T-cell (primary cell): ENCODE results near the gene PARD3B. TPM values are rescaled to one million over a fixed set of nuclear protein-coding genes. Genes with fewer than 3 reads are reported as not detected.

Experiments
- ATAC-seq, 4 experiments: fragments of 200-7000 bp in 3 of 4; fragments of 150-1000 bp in 1 of 4; cut with Tn5 transposase; replicated peaks in 1 of 4; 1 replicate in 3 of 4; 2 replicates in 1 of 4; pipeline ENCODE4 v1.10.0; 2021; ENCODE audit warnings: moderate library complexity in 3 of 4, mild to moderate bottlenecking in 2 of 4, moderate number of reproducible peaks in 1 of 4
- CTCF ChIA-PET, 2 donors: fragments of 300-600 bp; sonication (Branson Sonifier 250); formaldehyde crosslinking; loops; one replicate each; lab custom pipeline; 2022; ENCODE audit warnings: antibody characterized with exemption in 2 of 2; lab: Charles Lee
- POLR2A ChIA-PET, 2 donors: fragments of 300-600 bp; sonication (Branson Sonifier 250); formaldehyde crosslinking; loops; one replicate each; lab custom pipeline; 2022; ENCODE audit warnings: antibody characterized with exemption in 2 of 2; lab: Charles Lee
- DNase-seq, 35 experiments: peaks; one replicate each; pipeline versions ENCODE4 v3.0.0 to v3.0.0-alpha.2; 2013 to 2023
- H3K27ac ChIP-seq: one replicate; pipeline ENCODE4 v1.5.1; 2013; ENCODE audit warnings: low read length
- H3K27me3 ChIP-seq, 2 experiments: replicated peaks in 1 of 2; 1 replicate in 1 of 2; 2 replicates in 1 of 2; pipeline versions ENCODE4 v1.6.1 to v1.7.0; 2013; ENCODE audit warnings: low read length in 1 of 2, mixed read lengths in 1 of 2; ENCODE audit not compliant: control insufficient read depth in 2 of 2, insufficient read depth in 2 of 2; ENCODE audit errors: extremely low read depth in 1 of 2
- H3K36me3 ChIP-seq, 2 donors: 1 replicate in 1 of 2; 2 replicates in 1 of 2; pipeline versions ENCODE4 v1.6.1 to v1.7.0; 2013; ENCODE audit warnings: low read length in 1 of 2; ENCODE audit not compliant: control insufficient read depth in 2 of 2, insufficient read depth in 1 of 2; ENCODE audit errors: extremely low read depth in 1 of 2
- H3K4me1 ChIP-seq, 2 experiments: 1 replicate in 1 of 2; 2 replicates in 1 of 2; pipeline versions ENCODE4 v1.6.1 to v1.7.0; 2013; ENCODE audit warnings: low read length in 2 of 2, mixed read lengths in 1 of 2; ENCODE audit not compliant: insufficient read depth in 2 of 2, control insufficient read depth in 1 of 2; ENCODE audit errors: extremely low read depth in 1 of 2
- H3K4me3 ChIP-seq, 2 donors: 1 replicate in 1 of 2; 2 replicates in 1 of 2; pipeline versions ENCODE4 v1.5.1 to v1.7.0; 2013; ENCODE audit warnings: mild to moderate bottlenecking in 2 of 2, low read length in 1 of 2, moderate library complexity in 1 of 2; ENCODE audit not compliant: control insufficient read depth in 1 of 2; ENCODE audit errors: extremely low read depth in 1 of 2
- H3K9me3 ChIP-seq: 2 replicates; pipeline ENCODE4 v1.7.0; 2013
- H3K27ac Mint-ChIP-seq, 2 donors: one replicate each; pipeline ENCODE4 v1.8.0; 2020 to 2021; ENCODE audit warnings: mild to moderate bottlenecking in 2 of 2, mixed read lengths in 2 of 2
- H3K27me3 Mint-ChIP-seq, 2 donors: one replicate each; pipeline ENCODE4 v1.8.0; 2021 to 2022; ENCODE audit warnings: mixed read lengths in 2 of 2
- H3K36me3 Mint-ChIP-seq: one replicate; pipeline ENCODE4 v1.8.0; 2021; ENCODE audit warnings: mixed read lengths
- H3K4me1 Mint-ChIP-seq, 3 donors: one replicate each; pipeline ENCODE4 v1.8.0; 2020 to 2022; ENCODE audit warnings: mixed read lengths in 3 of 3, mild to moderate bottlenecking in 1 of 3
- H3K4me3 Mint-ChIP-seq, 3 donors: one replicate each; pipeline ENCODE4 v1.8.0; 2020 to 2022; ENCODE audit warnings: mild to moderate bottlenecking in 3 of 3, mixed read lengths in 3 of 3, moderate library complexity in 3 of 3
- H3K9me3 Mint-ChIP-seq, 3 donors: one replicate each; pipeline ENCODE4 v1.8.0; 2020 to 2022; ENCODE audit warnings: mixed read lengths in 3 of 3
- WGBS: methylation state at CpG from one replicate; pipeline ENCODE4 v1.1.5; 2013; ENCODE audit warnings: missing lambda C conversion rate; ENCODE audit not compliant: insufficient coverage; 5-methylcytosine and 5-hydroxymethylcytosine counted together
- total RNA-seq, 35 experiments: library from RNA in 6 of 35; stranded (reverse) in 6 of 35; fragments of 120-200 nt in 1 of 35; gene quantifications; one replicate each; pipeline versions ENCODE4 v1.2.1 to v1.2.4 and lab custom pipeline; 2013 to 2026

The PARD3B gene
- total RNA-seq, 5 donors from 2014 or later (not counting 1 experiment from before 2014, with no cell fraction given) = 0.75 to 2.0 (median 1.6) TPM

DNA sequence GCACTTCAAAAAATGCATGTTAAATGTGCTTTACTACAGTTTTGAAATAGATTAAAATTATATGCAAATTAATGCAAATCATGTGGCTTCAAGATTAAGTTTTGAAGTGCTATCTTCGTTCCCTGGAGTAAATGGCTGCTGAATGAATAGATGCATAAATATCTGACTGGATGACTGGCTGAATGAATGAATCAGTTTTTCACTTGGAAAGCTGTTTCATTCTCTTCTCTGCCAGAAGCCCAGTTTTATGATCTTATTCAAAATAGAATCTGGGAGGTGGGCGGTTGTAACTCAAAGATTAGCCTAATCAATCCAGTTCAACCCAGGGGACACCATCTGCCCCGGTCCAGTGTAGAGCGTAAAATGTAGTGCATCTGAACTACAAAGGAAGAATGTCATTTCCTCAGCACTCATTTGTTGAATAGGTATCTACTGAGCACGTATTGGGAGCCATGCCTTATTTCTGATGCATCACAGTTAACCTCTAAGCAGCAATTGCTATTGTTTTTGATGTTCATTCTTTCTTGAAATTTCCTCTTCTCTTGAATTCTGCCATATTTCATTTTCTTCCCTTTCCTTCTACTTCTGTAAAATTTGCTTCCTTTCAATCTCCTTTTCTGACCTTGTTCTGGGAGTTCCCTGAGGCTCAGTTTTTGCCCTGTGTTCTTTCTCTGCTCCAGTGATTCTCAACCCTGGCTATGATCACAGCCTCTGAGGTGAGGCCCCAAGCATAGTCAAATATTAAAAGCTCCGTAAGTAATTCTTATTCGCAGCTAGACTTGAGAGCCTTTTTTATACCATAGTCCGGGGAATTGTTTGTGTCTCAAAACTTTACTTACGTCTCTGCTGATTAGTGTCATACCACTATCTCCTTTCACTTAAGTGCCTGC lies 282.7 kb downstream of the PARD3B start:
- Histone ChIP-seq H3K27me3 (no peaks in the 10 kb centered on the region), H3K27ac (no peak overlapping the region), H3K4me3 (no peak overlapping the region), H3K9me3 (no peaks in the 10 kb centered on the region), H3K4me1 (no peaks in the 10 kb centered on the region), H3K36me3 (no peaks in the 10 kb centered on the region)
- Mint-ChIP-seq H3K4me1 (peaks cover 0 to 2% (median 0%) of the 10 kb centered on the region in 3 donors), H3K4me3 (no peak overlapping the region), H3K27ac (no peak overlapping the region), H3K36me3 (peaks cover 4% of the 10 kb centered on the region), H3K9me3 (peaks cover 3 to 8% (median 3%) of the 10 kb centered on the region in 3 donors), H3K27me3 (peaks cover 4 to 5% of the 10 kb centered on the region in 2 donors)
- WGBS = 86% methylated on average over 8 of the region's 9 CpGs
- DNase-seq (no peak), ATAC-seq (no peak)
- ChIA-PET POLR2A (no interaction called here), CTCF (no interaction called here)

- DNase-seq = no peak
- H3K36me3 Mint-ChIP-seq = no peaks in the 10 kb centered on the region
- H3K9me3 Mint-ChIP-seq = peaks cover 3 to 7% (median 3%) of the 10 kb centered on the region in 3 donors
- H3K9me3 ChIP-seq = peaks cover 3% of the 10 kb centered on the region
- ChIA-PET POLR2A (interaction anchor here in 1 of 2 donors (0.6 kb wide), 1 partner anchor 132 kb away, joined by 3 read pairs; no protein-coding TSS in a partner anchor), CTCF (no interaction called here)
- no peak overlapping the region for H3K4me3 ChIP-seq
- H3K27ac Mint-ChIP-seq = no peak overlapping the region
- H3K27me3 Mint-ChIP-seq = peaks cover 8% of the 10 kb centered on the region in 2 donors
- no peak for ATAC-seq
- WGBS = 100% methylated on average over 1 of the region's 3 CpGs
- no peak overlapping the region for H3K27ac ChIP-seq
- no peaks in the 10 kb centered on the region for H3K4me1 Mint-ChIP-seq
- no peaks in the 10 kb centered on the region for H3K4me1 ChIP-seq
- no peaks in the 10 kb centered on the region for H3K36me3 ChIP-seq
- no peak overlapping the region for H3K4me3 Mint-ChIP-seq
- no peaks in the 10 kb centered on the region for H3K27me3 ChIP-seq
Measured at GRCh38 chr2:204834716-204835384, 289.6 kb downstream of the PARD3B start.

- Mint-ChIP-seq H3K9me3 (peaks cover 0 to 3% (median 0%) of the 10 kb centered on the region in 3 donors), H3K27ac (no peak overlapping the region), H3K27me3 (peaks cover 6 to 8% of the 10 kb centered on the region in 2 donors), H3K4me3 (no peak overlapping the region), H3K4me1 (peaks cover 0 to 5% (median 4%) of the 10 kb centered on the region in 3 donors), H3K36me3 (no peaks in the 10 kb centered on the region)
- 80% methylated on average over 1 of the region's 3 CpGs for WGBS
- H3K27ac ChIP-seq = no peak overlapping the region
- H3K36me3 ChIP-seq = no peaks in the 10 kb centered on the region
- ATAC-seq (no peak), DNase-seq (no peak)
- POLR2A ChIA-PET = no interaction called here
- H3K4me3 ChIP-seq = no peak overlapping the region
- CTCF ChIA-PET = no interaction called here
- H3K27me3 ChIP-seq = no peaks in the 10 kb centered on the region
- H3K4me1 ChIP-seq = no peaks in the 10 kb centered on the region
- H3K9me3 ChIP-seq = peaks cover 3% of the 10 kb centered on the region
Measured at GRCh38 chr2:204835786-204836185, 290.5 kb downstream of the PARD3B start.

- POLR2A ChIA-PET = no interaction called here
- CTCF ChIA-PET = no interaction called here
- H3K4me1 ChIP-seq = no peaks in the 10 kb centered on the region
- DNase-seq = no peak
- Mint-ChIP-seq H3K9me3 (peaks cover 0 to 3% (median 0%) of the 10 kb centered on the region in 3 donors), H3K27ac (no peak overlapping the region), H3K4me3 (no peak overlapping the region), H3K4me1 (peaks cover 0 to 20% (median 14%) of the 10 kb centered on the region in 3 donors), H3K36me3 (no peaks in the 10 kb centered on the region), H3K27me3 (peaks cover 0 to 4% of the 10 kb centered on the region in 2 donors)
- H3K9me3 ChIP-seq = peaks cover 3% of the 10 kb centered on the region
- H3K27ac ChIP-seq = no peak overlapping the region
- no peak for ATAC-seq
- H3K36me3 ChIP-seq = no peaks in the 10 kb centered on the region
- H3K4me3 ChIP-seq = no peak overlapping the region
- H3K27me3 ChIP-seq = no peaks in the 10 kb centered on the region
- no CpG with 5 or more reads among the region's 5 CpGs for WGBS
Measured at GRCh38 chr2:204840504-204840903, 295.2 kb downstream of the PARD3B start.

- H3K4me3 ChIP-seq = no peak overlapping the region
- Mint-ChIP-seq H3K36me3 (no peaks in the 10 kb centered on the region), H3K27me3 (no peaks in the 10 kb centered on the region), H3K4me3 (no peak overlapping the region), H3K27ac (no peak overlapping the region), H3K4me1 (peaks cover 0 to 20% (median 14%) of the 10 kb centered on the region in 3 donors), H3K9me3 (peaks cover 0 to 3% (median 0%) of the 10 kb centered on the region in 3 donors)
- no peak for ATAC-seq
- H3K36me3 ChIP-seq = no peaks in the 10 kb centered on the region
- H3K27ac ChIP-seq = no peak overlapping the region
- H3K9me3 ChIP-seq = peaks cover 3% of the 10 kb centered on the region
- DNase-seq = no peak
- no peaks in the 10 kb centered on the region for H3K4me1 ChIP-seq
- CTCF ChIA-PET = no interaction called here
- no peaks in the 10 kb centered on the region for H3K27me3 ChIP-seq
- POLR2A ChIA-PET = no interaction called here
- WGBS = no CpG with 5 or more reads among the region's 1 CpG
Measured at GRCh38 chr2:204842068-204842467, 296.8 kb downstream of the PARD3B start.

GRCh38 chr2:204842661-204843485 lies 297.6 kb downstream of the PARD3B start:
- Histone ChIP-seq H3K4me1 (no peaks in the 10 kb centered on the region), H3K4me3 (no peak overlapping the region), H3K36me3 (no peaks in the 10 kb centered on the region), H3K9me3 (peaks cover 3% of the 10 kb centered on the region), H3K27me3 (no peaks in the 10 kb centered on the region), H3K27ac (no peak overlapping the region)
- Mint-ChIP-seq H3K4me1 (peaks cover 0 to 20% (median 14%) of the 10 kb centered on the region in 3 donors), H3K27ac (peak overlapping the region in 1 of 2 donors; percentile 27), H3K9me3 (peaks cover 0 to under 1% (median 0%) of the 10 kb centered on the region in 3 donors), H3K27me3 (no peaks in the 10 kb centered on the region), H3K4me3 (no peak overlapping the region), H3K36me3 (no peaks in the 10 kb centered on the region)
- ChIA-PET POLR2A (no interaction called here), CTCF (interaction anchor here (0.6 to 0.7 kb wide), 3 partner anchors 90 to 1321 kb away, joined by 3 to 5 read pairs (median 3); no protein-coding TSS in a partner anchor)
- DNase-seq (peak in 1 of 35 experiments; percentile 2), ATAC-seq (peak in 2 of 4 experiments; percentile 49 to 73)
- WGBS = 52% methylated on average over 6 of the region's 9 CpGs
